HepG2 (cell line): Measurements from ENCODE around the gene IFNK. TPM values are rescaled to one million over a fixed set of nuclear protein-coding genes. Genes with fewer than 3 reads are reported as not detected.

Experiments
- ATAC-seq: fragments of 200-7000 bp; cut with Tn5 transposase; 3 replicates; pipeline ENCODE4 v1.9.1; 2020; ENCODE audit warnings: mild to moderate bottlenecking, moderate library complexity
- BruUV-seq: library from RNA; stranded (reverse); fragments of 400-500 nt; replicated peaks from 2 replicates; lab custom pipeline; 2021; lab: Mats Ljungman, UMichigan
- CTCF ChIA-PET: fragments of 300-600 bp; formaldehyde crosslinking; extraction: SDS; loops from one replicate; lab custom pipeline; 2021; ENCODE audit warnings: low total read pairs, inconsistent platforms, low intra/inter-chr PET ratio; lab: Yijun Ruan, JAX
- POLR2A ChIA-PET: fragments of 350-600 bp; sonication (Branson Sonifier 250); formaldehyde crosslinking; loops from one replicate; lab custom pipeline; 2020; ENCODE audit warnings: antibody characterized with exemption, inconsistent platforms; lab: Yijun Ruan, JAX
- DNase-seq: peaks from one replicate; pipeline ENCODE4 v3.0.0-alpha.2; 2015; ENCODE audit warnings: low spot score
- FAIRE-seq: peaks from 3 replicates; lab custom pipeline; 2011; peaks lifted over from hg19 to GRCh38; lab: Jason Lieb, UNC
- H2AFZ ChIP-seq: one replicate; pipeline ENCODE4 v1.6.1; 2011; ENCODE audit warnings: low read length, inconsistent platforms
- H3K27ac ChIP-seq: fragments of 300-600 bp; 3 replicates; pipeline ENCODE4 v1.8.0; 2011; ENCODE audit warnings: mixed run types, mild to moderate bottlenecking, mixed read lengths, low read length, inconsistent platforms; ENCODE audit not compliant: insufficient read depth; ENCODE audit errors: extremely low read length
- H3K27me3 ChIP-seq, 2 experiments: fragments of 200-600 bp in 1 of 2; 2 replicates in 1 of 2; 3 replicates in 1 of 2; pipeline versions ENCODE4 v1.6.0 to v1.8.0; 2011; ENCODE audit warnings: low read length in 2 of 2, mild to moderate bottlenecking in 2 of 2, moderate library complexity in 2 of 2, inconsistent platforms in 1 of 2; ENCODE audit not compliant: insufficient read depth in 2 of 2, control insufficient read depth in 1 of 2
- H3K36me3 ChIP-seq, 2 experiments: fragments of 200-600 bp in 1 of 2; replicated peaks in 1 of 2; 2 replicates in 1 of 2; 3 replicates in 1 of 2; pipeline versions ENCODE4 v1.5.1 to v1.8.0; 2011; ENCODE audit warnings: low read length in 2 of 2, inconsistent platforms in 1 of 2; ENCODE audit not compliant: insufficient read depth in 2 of 2, control insufficient read depth in 1 of 2
- H3K4me1 ChIP-seq: 2 replicates; pipeline ENCODE4 v1.5.1; 2012; ENCODE audit warnings: low read length, inconsistent platforms; ENCODE audit not compliant: insufficient read depth
- H3K4me2 ChIP-seq: 2 replicates; pipeline ENCODE4 v1.6.0; 2011; ENCODE audit warnings: low read depth, low read length, inconsistent platforms
- H3K4me3 ChIP-seq, 3 experiments: fragments of 200-600 bp in 1 of 3; sonication (generic), shearing (Covaris generic) in 1 of 3; replicated peaks in 1 of 3; 2 replicates each; pipeline ENCODE4 v1.5.1; 2011 to 2016; ENCODE audit warnings: low read length in 3 of 3, inconsistent platforms in 2 of 3, low read depth in 2 of 3, mild to moderate bottlenecking in 2 of 3, control low read depth in 1 of 3, mixed read lengths in 1 of 3; ENCODE audit not compliant: insufficient read depth in 1 of 3
- H3K79me2 ChIP-seq: one replicate; pipeline ENCODE4 v1.6.1; 2011; ENCODE audit warnings: low read length, inconsistent platforms; ENCODE audit not compliant: insufficient read depth
- H3K9ac ChIP-seq: 2 replicates; pipeline ENCODE4 v1.6.0; 2011; ENCODE audit warnings: mild to moderate bottlenecking, low read depth, low read length, inconsistent platforms; ENCODE audit not compliant: insufficient read depth
- H3K9me3 ChIP-seq: 2 replicates; pipeline ENCODE4 v1.5.1; 2012; ENCODE audit warnings: mild to moderate bottlenecking, low read length
- H4K20me1 ChIP-seq: 2 replicates; pipeline ENCODE4 v1.6.0; 2011; ENCODE audit warnings: inconsistent platforms, mild to moderate bottlenecking, low read length, moderate library complexity; ENCODE audit not compliant: insufficient read depth
- ARID2 ChIP-seq: sonication (generic); formaldehyde crosslinking; IDR thresholded peaks from 2 replicates; pipeline ENCODE4 v1.8.1; 2022; ENCODE audit warnings: mild to moderate bottlenecking, missing genetic modification reagents, borderline replicate concordance
- BORCS8-MEF2B ChIP-seq: sonication (generic); formaldehyde crosslinking; IDR thresholded peaks from 2 replicates; pipeline ENCODE4 v1.8.0; 2022; ENCODE audit warnings: mild to moderate bottlenecking, missing genetic modification reagents
- BRF2 ChIP-seq: sonication (generic); formaldehyde crosslinking; IDR thresholded peaks from 2 replicates; pipeline ENCODE4 v1.8.1; 2022; ENCODE audit warnings: mild to moderate bottlenecking, missing genetic modification reagents
- CEBPB ChIP-seq: IDR thresholded peaks from 2 replicates; pipeline ENCODE4 v1.6.1; 2011; ENCODE audit warnings: low read depth, low read length, improper control_type of control experiment, borderline replicate concordance
- MAFF ChIP-seq: IDR thresholded peaks from 2 replicates; pipeline ENCODE4 v1.6.1; 2011; ENCODE audit warnings: low read depth, low read length, improper control_type of control experiment
- NFE2L2 ChIP-seq: fragments of 150-350 bp; IDR thresholded peaks from 2 replicates; pipeline ENCODE4 v1.6.1; 2014; ENCODE audit warnings: low read length
- NR3C1 ChIP-seq: sonication (generic); formaldehyde crosslinking; IDR thresholded peaks from 2 replicates; pipeline ENCODE4 v1.4.0; 2020; ENCODE audit warnings: missing genetic modification reagents
- PHF5A ChIP-seq: IDR thresholded peaks from one replicate; pipeline ENCODE4 v1.6.1; 2018; ENCODE audit warnings: low read depth, missing genetic modification reagents; ENCODE audit not compliant: unreplicated experiment
- RNF2 ChIP-seq: fragments of 450-650 bp; conservative IDR thresholded peaks from 2 replicates; pipeline ENCODE4 v1.6.1; 2016; ENCODE audit warnings: low read depth
- SKI ChIP-seq: fragments of 450-650 bp; IDR thresholded peaks from one replicate; pipeline ENCODE4 v1.6.1; 2018; ENCODE audit warnings: mild to moderate bottlenecking; ENCODE audit not compliant: partially characterized antibody
- SNAI1 ChIP-seq: sonication (generic); formaldehyde crosslinking; IDR thresholded peaks from 2 replicates; pipeline ENCODE4 v1.5.0; 2020; ENCODE audit warnings: mild to moderate bottlenecking, missing genetic modification reagents, borderline replicate concordance
- SUZ12 ChIP-seq: fragments of 150-350 bp; IDR thresholded peaks from 2 replicates; pipeline ENCODE4 v1.6.1; 2014; ENCODE audit warnings: low read depth, low read length
- U2AF1 ChIP-seq: fragments of 200-400 bp; formaldehyde crosslinking; optimal IDR thresholded peaks from 2 replicates; pipeline ENCODE3; 2017; ENCODE audit warnings: mild to moderate bottlenecking, low read depth, low read length
- ZBTB21 ChIP-seq: sonication (generic); formaldehyde crosslinking; IDR thresholded peaks from 2 replicates; pipeline ENCODE4 v1.4.0; 2020; ENCODE audit warnings: missing genetic modification reagents
- ZNF101 ChIP-seq: sonication (generic); formaldehyde crosslinking; IDR thresholded peaks from 2 replicates; pipeline ENCODE4 v1.4.0; 2020; ENCODE audit warnings: mild to moderate bottlenecking, low read depth, missing genetic modification reagents, borderline replicate concordance
- ZNF337 ChIP-seq: sonication (generic); formaldehyde crosslinking; IDR thresholded peaks from 2 replicates; pipeline ENCODE4 v1.5.1; 2020; ENCODE audit warnings: missing genetic modification reagents, low read depth, mild to moderate bottlenecking, borderline replicate concordance
- ZNF644 ChIP-seq: IDR thresholded peaks from 2 replicates; pipeline ENCODE4 v1.6.1; 2016; ENCODE audit warnings: low read depth
- WGBS: methylation state at CpG from one replicate; pipeline ENCODE4 v1.1.6; 2017; ENCODE audit warnings: low lambda C conversion rate; 5-methylcytosine and 5-hydroxymethylcytosine counted together
- in situ Hi-C: cut with HindIII; loops from 2 replicates; pipeline ENCODE4 v1.10.0; 2017; ENCODE audit warnings: low pct_unique_long_range_greater_than_20kb; ENCODE audit not compliant: extremely low pct_ligation_motif_present
- intact Hi-C: fragments of 100-400 bp; cut with micrococcal nuclease; formaldehyde crosslinking; loops from one replicate; pipeline ENCODE4 v1.10.0; 2022; ENCODE audit not compliant: unreplicated experiment
- polyA plus RNA-seq, 8 experiments: library from polyadenylated mRNA; depleted of rRNA in 3 of 8; stranded (reverse) in 7 of 8; unstranded in 1 of 8; fragments of >200 nt; fragmentation: Illumina TruSeq in 4 of 8; extraction: Trizol in 4 of 8; gene quantifications; 2 replicates each; pipeline versions ENCODE4 v1.2.1 to v1.2.3, GENCODE V29; 2011 to 2016; ENCODE audit warnings: low read depth in 4 of 8, missing spikeins in 1 of 8, mixed read lengths in 1 of 8; ENCODE audit not compliant: insufficient read depth in 1 of 8
- total RNA-seq, 5 experiments: library from RNA; depleted of rRNA; stranded (reverse); fragments of >200 nt; fragmentation: Illumina TruSeq; extraction: Trizol; gene quantifications; 2 replicates each; pipeline ENCODE4 v1.2.3, GENCODE V29; 2016; ENCODE audit warnings: low read depth in 1 of 5

Gene IFNK
- total and polyA plus RNA-seq, 2 of the 13 experiments (the other 11 are each of a cell fraction or from before 2014, with no cell fraction given), result not detected

- peaks cover 43% of the 10 kb centered on the region for H3K4me1 ChIP-seq
- ChIA-PET CTCF (no interaction called here), POLR2A (no interaction called here)
- H4K20me1 ChIP-seq, result no peaks in the 10 kb centered on the region
- H3K4me2 ChIP-seq, result no peak overlapping the region
- H3K9ac ChIP-seq, result no peak overlapping the region
- FAIRE-seq, result no peak
- in situ Hi-C loops, result no loop called here
- intact Hi-C loops, result no loop called here
- H2AFZ ChIP-seq, result no peak overlapping the region
- no peak for ATAC-seq
- peaks cover 0 to 6% of the 10 kb centered on the region in 2 experiments; a peak in 1 of 5 replicates for H3K36me3 ChIP-seq
- H3K9me3 ChIP-seq, result no peaks in the 10 kb centered on the region
- 96% methylated on average over 1 of the region's 1 CpG for WGBS
- no peaks in the 10 kb centered on the region for H3K27me3 ChIP-seq
- no TSS peak for BruUV-seq
- H3K27ac ChIP-seq, result no peak overlapping the region
- no peak overlapping the region for H3K4me3 ChIP-seq
- TF ChIP-seq PHF5A (CRISPR knock-in tag), result no peak
- TF ChIP-seq ZBTB21, result no peak
- no peak for TF ChIP-seq NR3C1 (CRISPR knock-in tag)
- TF ChIP-seq U2AF1, result no peak
- no peak for TF ChIP-seq ZNF337
- TF ChIP-seq ARID2 (CRISPR knock-in tag), result no peak
- no peak for TF ChIP-seq MAFF
- no peak for TF ChIP-seq BORCS8-MEF2B (CRISPR knock-in tag)
- TF ChIP-seq SNAI1 (CRISPR knock-in tag), result no peak
- no peak for TF ChIP-seq ZNF101 (CRISPR knock-in tag)
- no peak for TF ChIP-seq RNF2
- TF ChIP-seq NFE2L2, result no peak
- TF ChIP-seq SUZ12, result no peak
- TF ChIP-seq ZNF644 (CRISPR knock-in tag), result no peak
- TF ChIP-seq CEBPB, result no peak
- TF ChIP-seq SKI, result no peak
- no peak for TF ChIP-seq BRF2 (CRISPR knock-in tag)
- DNase-seq, result no peak
- no peaks in the 10 kb centered on the region for H3K79me2 ChIP-seq
Measured at GRCh38 chr9:27564670-27565069, 40.6 kb downstream of the IFNK start.
